HG02642 (cell line): ENCODE results near the gene PROS1.

Experiments
- ATAC-seq: cut with Tn5 transposase; IDR thresholded peaks from one replicate; pipeline ENCODE4 v1.9.1; 2021; ENCODE audit warnings: mild to moderate bottlenecking; ENCODE audit not compliant: unreplicated experiment, poor library complexity

PROS1 gene

DNA sequence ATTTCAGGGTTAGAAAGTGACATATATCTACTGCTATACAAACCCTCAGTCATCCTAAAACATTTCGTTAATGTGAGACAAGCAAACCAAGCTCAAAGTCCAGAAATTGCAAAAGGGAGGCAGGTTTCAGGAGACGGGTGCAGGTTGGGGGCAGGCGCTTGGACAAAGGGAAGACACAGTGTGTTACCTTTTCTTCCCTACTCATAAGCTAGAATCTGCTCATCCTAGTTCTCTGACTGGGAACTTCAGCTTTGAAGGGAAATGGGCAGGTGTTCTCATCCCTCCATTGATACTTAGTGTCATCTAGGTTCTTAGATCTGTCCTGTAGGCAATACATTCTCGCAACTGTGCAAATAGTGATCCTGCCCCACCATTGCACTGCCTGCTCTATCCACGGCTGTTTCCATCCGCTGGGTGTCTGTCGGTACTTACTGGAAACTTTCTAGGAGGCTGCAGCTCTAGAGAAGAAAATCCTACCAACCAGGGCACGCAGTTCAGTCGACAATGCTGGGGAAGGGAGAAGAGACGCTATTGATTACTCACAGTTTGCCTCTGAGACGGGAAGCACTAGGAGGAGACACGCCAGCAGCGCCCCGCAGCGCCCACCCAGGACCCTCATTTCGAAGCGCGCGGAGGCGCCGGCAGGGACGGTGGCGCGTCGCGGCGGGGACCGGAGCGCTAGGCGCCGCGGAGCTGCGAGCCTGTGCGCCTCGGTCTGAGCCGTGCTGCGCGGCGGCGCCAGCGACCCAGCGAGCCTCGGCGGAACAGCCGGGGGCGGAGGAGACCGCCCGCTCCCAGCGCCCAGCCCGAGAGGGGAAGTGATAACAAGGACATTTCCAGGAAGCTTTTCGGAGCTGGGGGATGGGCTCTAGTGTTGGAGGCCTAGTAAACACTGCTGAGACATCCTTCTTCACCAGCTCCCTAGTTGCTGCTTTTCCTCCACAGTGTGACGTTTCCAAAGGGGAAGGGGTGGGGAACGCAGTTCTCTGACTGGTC is at the start of gene PROS1:
PROS1 (minus strand) TSS at position 766 of the 996 bp plus-strand sequence; CDS start at position 619, 147 bp downstream.
- ATAC-seq: peak; percentile 92

DNA sequence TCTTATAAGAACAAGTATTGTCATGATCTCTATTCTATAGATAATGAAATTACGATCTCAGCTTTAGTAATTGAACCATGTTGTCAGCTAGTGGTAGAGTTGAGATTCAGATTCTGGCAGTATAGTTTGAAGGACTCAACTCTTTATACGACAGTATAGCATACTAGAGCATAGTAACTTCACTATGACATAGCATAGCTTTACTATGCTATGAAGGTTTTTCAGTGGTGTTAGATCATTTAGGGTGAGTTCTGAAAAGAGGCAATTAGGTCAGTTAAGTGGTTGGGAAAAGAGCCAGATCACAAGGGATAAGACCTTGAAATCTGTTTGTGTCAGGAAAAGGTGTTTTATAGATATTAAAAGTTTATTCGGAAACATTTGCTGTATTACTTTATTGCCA is 46.6 kb upstream of the PROS1 start:
- ATAC-seq: no peak

DNA sequence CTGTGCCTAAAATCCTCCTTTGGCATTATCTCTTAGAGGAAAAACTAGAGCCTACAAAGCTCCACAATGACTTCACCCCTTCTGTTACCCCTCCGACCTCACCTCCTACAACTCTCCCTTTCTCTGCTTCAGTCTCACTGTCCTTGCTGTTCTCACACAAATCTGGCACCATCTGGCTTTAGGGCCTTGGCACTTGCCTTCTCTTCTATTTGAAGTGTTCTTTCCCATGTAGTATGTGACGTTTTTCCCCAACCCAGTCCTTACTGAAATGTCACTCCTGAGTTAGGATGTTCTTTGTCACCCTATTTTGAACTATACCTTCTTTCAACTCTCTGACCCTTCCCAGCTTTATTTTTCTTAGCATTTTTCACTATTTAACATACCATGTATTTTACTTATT is 46.0 kb upstream of the PROS1 start:
- no peak for ATAC-seq

GRCh38 chr3:94015025-94015424 is 41.3 kb upstream of the PROS1 start:
- ATAC-seq: no peak

GRCh38 chr3:94012185-94012584 is 38.5 kb upstream of the PROS1 start:
- ATAC-seq: no peak

DNA sequence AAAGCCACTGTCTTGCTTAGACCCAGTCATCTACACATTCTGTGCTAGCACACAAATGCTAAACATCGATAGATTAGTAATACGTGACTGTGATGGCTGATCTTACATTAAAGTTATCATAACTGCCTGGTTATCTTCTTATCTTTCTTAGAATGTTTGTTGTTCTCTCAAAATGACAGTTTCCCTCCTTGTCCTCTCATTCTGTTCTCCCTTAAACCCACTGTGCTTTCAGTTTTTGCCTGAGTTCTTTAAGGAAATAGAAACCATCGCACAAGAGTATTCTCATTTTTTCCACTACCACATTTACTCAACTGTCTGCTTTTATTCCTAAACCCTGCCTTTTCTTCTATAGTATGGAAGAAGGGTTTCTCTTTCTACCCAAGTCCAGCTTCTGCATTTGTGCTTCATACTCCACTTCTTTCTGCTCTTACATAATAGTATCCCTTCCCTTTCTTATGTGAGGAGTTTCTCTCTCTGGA is 37.6 kb upstream of the PROS1 start:
- ATAC-seq: no peak

DNA sequence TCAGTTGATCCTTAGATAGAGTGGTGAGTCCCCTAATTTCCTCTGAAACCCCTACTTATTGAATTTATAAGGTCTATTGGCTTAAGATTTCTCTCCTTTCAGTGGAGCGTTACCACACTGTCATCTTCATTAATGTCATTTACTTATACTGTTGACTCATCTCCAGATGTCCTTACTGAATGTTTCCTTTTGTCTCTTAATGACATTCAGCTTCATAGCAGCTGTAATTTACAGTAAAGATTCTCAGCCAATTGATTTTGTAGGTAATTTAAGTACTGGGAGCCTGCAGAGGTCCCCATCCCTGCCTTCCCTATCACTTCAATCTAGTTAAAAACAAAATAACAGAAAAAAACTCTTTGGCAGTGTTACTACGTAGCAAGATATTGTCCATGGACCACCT is 35.9 kb upstream of the PROS1 start:
- no peak for ATAC-seq

- no peak for ATAC-seq
These were observed 34.6 kb upstream of the PROS1 start for GRCh38 chr3:94008253-94008652.

DNA sequence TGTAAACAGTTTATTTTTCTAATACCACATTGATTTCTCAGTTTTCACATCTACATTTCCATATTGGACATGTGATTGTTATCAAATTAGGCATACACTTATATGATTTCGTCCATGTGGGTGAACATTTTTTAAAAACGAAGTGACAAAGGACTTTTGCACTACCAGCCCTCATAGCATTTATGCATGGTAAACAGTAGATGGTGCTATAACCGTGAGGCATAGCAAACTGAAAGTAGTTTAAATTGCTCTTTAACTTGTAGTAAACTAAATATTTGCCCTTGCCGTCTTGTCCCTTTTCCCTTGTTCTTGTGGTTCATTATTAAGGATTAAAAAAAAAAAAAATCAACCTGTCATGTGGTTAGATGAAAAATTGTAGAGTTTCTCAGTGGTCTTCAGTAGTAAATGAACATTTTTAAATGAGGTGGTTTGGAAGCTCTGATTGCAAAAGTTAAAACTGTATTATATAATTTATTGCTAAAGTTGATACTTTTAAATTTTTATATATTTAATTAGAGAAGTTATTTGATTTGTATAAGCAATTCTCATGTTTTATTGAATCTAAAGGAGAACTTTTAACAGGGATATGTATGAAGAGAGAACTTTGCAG is 30.7 kb upstream of the PROS1 start:
- ATAC-seq: peak; percentile 92

DNA sequence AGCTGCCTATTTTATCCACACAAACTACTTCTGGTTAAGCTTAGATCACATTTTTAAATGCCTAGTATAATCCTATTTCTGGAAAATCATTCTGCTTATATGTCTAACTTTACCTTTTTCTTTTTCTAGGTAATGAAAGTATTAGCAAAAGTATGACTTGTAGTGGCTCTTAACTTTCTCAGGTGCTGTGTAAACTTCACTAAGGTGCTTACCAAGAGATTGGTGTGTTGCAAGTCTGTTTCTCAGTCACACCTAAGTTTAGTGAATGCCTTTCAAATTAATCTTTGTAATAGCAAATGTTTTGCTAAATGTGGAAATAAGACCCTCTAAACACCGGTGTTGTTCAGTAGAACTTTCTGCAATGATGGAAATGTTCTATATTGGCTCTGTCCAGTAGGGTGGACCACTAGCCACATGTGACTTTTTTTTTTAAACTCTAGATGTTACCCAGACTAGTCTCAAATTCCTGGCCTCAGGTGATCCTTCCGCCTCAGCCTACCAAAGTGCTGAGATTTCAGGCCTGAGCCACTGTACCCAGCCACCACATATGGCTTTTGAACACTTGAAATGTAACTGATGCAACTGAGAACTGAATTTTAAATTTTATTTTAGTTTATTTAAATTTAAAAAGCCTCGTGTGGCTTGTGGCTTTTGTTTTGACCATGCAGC is 28.3 kb upstream of the PROS1 start:
- no peak for ATAC-seq

DNA sequence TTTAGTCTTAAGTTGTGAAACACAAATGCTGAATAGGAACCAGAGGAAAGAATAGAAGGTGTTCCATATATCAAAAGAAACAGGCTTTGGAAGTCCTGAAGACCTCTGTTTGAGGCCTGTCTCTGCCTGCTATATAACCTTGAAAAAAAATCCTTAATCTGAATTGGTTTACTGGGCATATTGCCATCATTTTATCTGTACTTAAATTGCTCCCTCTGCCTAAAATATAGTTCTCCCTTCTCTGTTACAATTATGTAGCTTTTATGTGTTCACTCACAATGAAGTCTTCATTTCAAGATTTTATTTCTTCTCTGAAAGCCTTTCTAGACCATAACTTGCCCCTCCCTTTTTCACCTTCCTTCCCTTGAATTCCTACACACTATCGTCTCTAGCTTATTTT is 27.5 kb upstream of the PROS1 start:
- ATAC-seq: no peak

DNA sequence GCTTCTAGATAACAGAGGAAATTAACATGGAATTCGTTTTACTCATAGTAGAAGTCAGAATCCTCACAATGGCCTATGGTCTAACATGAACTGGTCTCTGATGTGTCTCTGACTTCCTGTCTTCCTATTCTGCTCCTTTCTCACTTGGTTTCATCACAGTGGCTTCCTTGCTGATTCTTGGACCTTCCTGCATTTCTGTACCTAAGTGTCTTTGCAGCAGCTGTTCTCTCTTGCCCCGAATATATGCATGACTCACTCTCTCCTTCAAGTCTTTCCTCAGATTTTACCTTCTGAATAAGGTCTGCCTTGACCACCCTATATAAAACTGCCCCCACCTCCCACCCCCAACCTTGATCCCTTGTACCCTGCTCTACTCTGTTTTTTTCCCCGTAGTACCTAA is 20.4 kb upstream of the PROS1 start:
- no peak for ATAC-seq

- no peak for ATAC-seq
These were observed 18.5 kb upstream of the PROS1 start for GRCh38 chr3:93992207-93992606.

GRCh38 chr3:93991631-93992030 is 17.9 kb upstream of the PROS1 start:
- ATAC-seq: no peak

- ATAC-seq: no peak
These were observed 15.5 kb upstream of the PROS1 start for GRCh38 chr3:93989241-93989640.

GRCh38 chr3:93988764-93989163 is 15.1 kb upstream of the PROS1 start:
- no peak for ATAC-seq

DNA sequence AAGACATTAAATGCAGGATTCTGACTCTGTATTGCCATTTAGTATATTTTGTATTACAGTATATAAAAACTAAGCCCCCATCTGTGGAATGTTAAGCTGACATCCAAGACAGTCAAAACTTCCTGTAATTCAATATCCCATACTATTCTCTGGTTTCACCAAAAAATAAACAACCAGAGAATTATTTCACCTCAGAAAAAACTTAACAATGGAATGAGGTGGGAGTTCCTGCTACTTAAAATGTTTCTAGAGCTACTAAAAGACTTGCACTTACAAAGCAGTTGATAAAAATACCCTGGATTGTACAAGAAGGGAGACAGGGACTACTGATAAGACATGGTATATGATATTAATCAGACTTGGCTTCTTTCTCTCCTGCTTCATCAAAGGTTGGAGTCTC is 14.6 kb upstream of the PROS1 start:
- ATAC-seq: no peak

DNA sequence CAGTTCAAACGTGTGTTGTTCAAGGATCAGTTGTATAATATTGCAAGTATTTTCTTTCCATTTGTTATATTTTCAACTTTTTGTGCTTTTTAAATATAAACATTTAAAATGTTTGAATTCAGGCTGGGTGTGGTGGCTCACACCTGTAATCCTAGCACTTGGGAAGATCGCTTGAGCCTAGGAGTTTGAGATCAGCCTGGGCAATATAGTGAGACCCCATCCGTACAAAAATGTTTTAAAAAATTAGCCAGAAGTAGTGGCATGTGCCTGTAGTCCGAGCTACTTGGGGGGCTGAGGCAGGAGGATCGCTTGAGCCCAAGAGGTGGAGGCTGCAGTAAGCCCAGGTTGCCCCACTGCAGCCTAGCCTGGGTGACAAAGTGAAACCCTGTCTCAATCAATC is 10.9 kb upstream of the PROS1 start:
- no peak for ATAC-seq

DNA sequence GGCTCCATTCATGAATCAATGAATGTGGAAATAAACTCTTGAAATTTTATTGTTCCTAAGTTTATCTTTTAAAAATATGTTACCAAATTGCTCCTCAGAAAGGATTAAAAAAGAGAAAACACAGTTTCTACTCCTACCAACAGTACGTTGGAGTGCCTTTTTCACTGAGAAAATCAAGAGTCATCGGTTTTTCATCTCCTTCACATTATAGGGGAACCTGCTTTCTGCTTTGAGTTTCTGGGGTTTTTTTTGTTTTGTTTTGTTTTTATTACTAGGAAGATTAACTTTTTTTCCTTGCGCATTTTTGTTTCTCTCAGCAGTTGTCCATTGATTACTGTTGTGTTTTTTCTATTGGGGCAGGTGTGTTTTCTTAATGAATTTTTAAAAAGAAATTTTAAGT is 9.7 kb upstream of the PROS1 start:
- ATAC-seq: no peak

GRCh38 chr3:93981649-93982048 is 8.0 kb upstream of the PROS1 start:
- no peak for ATAC-seq
